ENCODE results near the gene WDPCP.
"Not testable (repeated sequence)": the region's sequence is repeated elsewhere in the genome, so short reads cannot be mapped to it uniquely, and the experiment has no call there.

DNA sequence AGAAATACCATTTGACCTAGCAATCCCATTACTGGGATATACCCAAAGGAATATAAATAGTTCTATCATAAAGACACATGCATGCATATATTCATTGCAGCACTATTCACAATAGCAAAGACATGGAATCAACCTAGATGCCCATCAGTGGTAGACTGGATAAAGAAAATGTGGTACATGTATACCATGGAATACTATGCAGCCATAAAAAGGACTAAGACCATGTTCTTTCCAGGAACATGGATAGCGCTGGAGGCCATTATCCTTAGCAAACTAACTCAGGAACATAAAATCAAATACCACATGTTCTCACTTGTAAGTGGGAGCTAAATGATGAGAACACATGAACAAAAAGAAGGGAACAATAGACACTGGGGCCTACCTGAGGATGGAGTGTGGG is 119.0 kb downstream of the WDPCP start:
- not testable (repeated sequence) for TF ChIP-seq YY1 (IDR thresholded peaks at IDR 0.05; ENCODE audit: insufficient read depth, insufficient read length); ZNF274 (IDR thresholded peaks at IDR 0.05; ENCODE audit: low read depth, low read length); SUZ12 (IDR thresholded peaks at IDR 0.05; ENCODE audit: extremely low read depth, insufficient read depth, insufficient read length)
